Caco-2 (cell line): ENCODE results near the gene MICAL3. TPM values are rescaled to one million over a fixed set of nuclear protein-coding genes. Genes with fewer than 3 reads are reported as not detected.
A peak's percentile ranks its signal among the peaks of the same experiment; 100 is the strongest.
"Not testable (repeated sequence)": the region's sequence is repeated elsewhere in the genome, so short reads cannot be mapped to it uniquely, and the experiment has no call there.

Experiments
- BruUV-seq: library from RNA; stranded (reverse); fragments of 400-500 nt; replicated peaks from 2 replicates; lab custom pipeline; 2021; lab: Mats Ljungman, UMichigan
- CTCF ChIA-PET: fragments of 300-600 bp; sonication (Branson Sonifier 250); formaldehyde crosslinking; loops from one replicate; lab custom pipeline; 2022; ENCODE audit warnings: antibody characterized with exemption; lab: Charles Lee
- POLR2A ChIA-PET: fragments of 300-600 bp; sonication (Branson Sonifier 250); formaldehyde crosslinking; loops from one replicate; lab custom pipeline; 2022; ENCODE audit warnings: antibody characterized with exemption; lab: Charles Lee
- DNase-seq, 2 experiments: peaks; one replicate each; pipeline versions ENCODE4 v3.0.0 to v3.0.0-alpha.2; 2020 to 2022
- H3K27me3 ChIP-seq: replicated peaks from 2 replicates; pipeline ENCODE4 v1.6.0; 2011; ENCODE audit warnings: low read length; ENCODE audit not compliant: control insufficient read depth, insufficient read depth
- H3K36me3 ChIP-seq: 2 replicates; pipeline ENCODE4 v1.5.1; 2011; ENCODE audit warnings: low read length; ENCODE audit not compliant: control insufficient read depth, insufficient read depth
- H3K4me1 ChIP-seq: fragments of 250-450 bp; sonication (Bioruptor Pico); 2 replicates; pipeline ENCODE4 v1.5.1; 2020; ENCODE audit warnings: mild to moderate bottlenecking
- H3K4me3 ChIP-seq: 2 replicates; pipeline ENCODE4 v1.5.1; 2011; ENCODE audit warnings: low read depth, mild to moderate bottlenecking, control low read depth, low read length
- H3K9me3 ChIP-seq: fragments of 250-450 bp; sonication (Bioruptor Pico); 2 replicates; pipeline ENCODE4 v1.5.1; 2020; ENCODE audit warnings: mild to moderate bottlenecking, moderate library complexity
- H3K27ac Mint-ChIP-seq: one replicate; pipeline ENCODE4 v1.8.0; 2022; ENCODE audit warnings: mixed read lengths; ENCODE audit not compliant: unreplicated experiment
- H3K27me3 Mint-ChIP-seq: one replicate; pipeline ENCODE4 v1.8.0; 2022; ENCODE audit warnings: mixed read lengths; ENCODE audit not compliant: insufficient read depth, unreplicated experiment
- H3K36me3 Mint-ChIP-seq: one replicate; pipeline ENCODE4 v1.8.0; 2022; ENCODE audit warnings: mild to moderate bottlenecking, mixed read lengths; ENCODE audit not compliant: insufficient read depth, unreplicated experiment
- H3K4me1 Mint-ChIP-seq: one replicate; pipeline ENCODE4 v1.8.0; 2022; ENCODE audit warnings: low read depth, mixed read lengths; ENCODE audit not compliant: unreplicated experiment
- H3K4me3 Mint-ChIP-seq: one replicate; pipeline ENCODE4 v1.8.0; 2022; ENCODE audit warnings: mild to moderate bottlenecking, moderate library complexity, mixed read lengths; ENCODE audit not compliant: unreplicated experiment
- H3K9me3 Mint-ChIP-seq: one replicate; pipeline ENCODE4 v1.8.0; 2022; ENCODE audit warnings: mixed read lengths; ENCODE audit not compliant: unreplicated experiment
- intact Hi-C: fragments of 100-400 bp; cut with micrococcal nuclease; formaldehyde crosslinking; loops from one replicate; pipeline ENCODE4 v1.10.0; 2022; ENCODE audit not compliant: unreplicated experiment
- total RNA-seq: library from RNA; stranded (reverse); gene quantifications from 2 replicates; pipeline ENCODE4 v1.2.3, GENCODE V29; 2022
- TF ChIP-seq, protein P1 (sequence below), 2 experiments: fragments of 200-600 bp in 1 of 2; IDR thresholded peaks; 1 replicate in 1 of 2; 2 replicates in 1 of 2; pipeline versions ENCODE4 v1.5.1 to v1.8.0; 2011 to 2022; ENCODE audit warnings: antibody characterized with exemption in 1 of 2, control low read depth in 1 of 2, inconsistent platforms in 1 of 2, low read depth in 1 of 2, low read length in 1 of 2, mild to moderate bottlenecking in 1 of 2, moderate library complexity in 1 of 2; ENCODE audit not compliant: insufficient read depth in 1 of 2, severe bottlenecking in 1 of 2, unreplicated experiment in 1 of 2

MICAL3 gene
- total RNA-seq, 1 experiment from 2014 or later = 65.6 TPM

GRCh38 chr22:18023509-18024275 lies 669 bp downstream of the MICAL3 start:
- H3K27me3 ChIP-seq = no peaks in the 10 kb centered on the region
- peak overlapping the region; percentile 21 for H3K27ac Mint-ChIP-seq

GRCh38 chr22:18022876-18023275 lies 1.5 kb downstream of the MICAL3 start:
- CTCF ChIA-PET = interaction anchor here (0.6 to 1.4 kb wide), 4 partner anchors 22 to 191 kb away, joined by 3 to 9 read pairs (median 4); no protein-coding TSS in a partner anchor
- POLR2A ChIA-PET = no interaction called here
- peak overlapping the region; percentile 76 for H3K4me3 Mint-ChIP-seq

More at GRCh38 chr22:18023509-18024275, 669 bp downstream of the MICAL3 start:
- intact Hi-C loops = loop anchor here (1.0 to 5.0 kb wide), 4 partner anchors 22 to 193 kb away; partner anchors contain the start of gene PEX26
- H3K9me3 Mint-ChIP-seq = no peaks in the 10 kb centered on the region
- CTCF ChIA-PET = interaction anchor here (0.8 to 1.6 kb wide), 5 partner anchors 10 to 196 kb away, joined by 3 to 9 read pairs (median 3); no protein-coding TSS in a partner anchor
- Histone ChIP-seq H3K9me3 (no peaks in the 10 kb centered on the region), H3K4me3 (peak overlapping the region; percentile 55), H3K4me1 (peaks cover 3% of the 10 kb centered on the region; the same call in 1 of the 2 replicates), H3K36me3 (no peaks in the 10 kb centered on the region)
- TF ChIP-seq, protein P1, sequence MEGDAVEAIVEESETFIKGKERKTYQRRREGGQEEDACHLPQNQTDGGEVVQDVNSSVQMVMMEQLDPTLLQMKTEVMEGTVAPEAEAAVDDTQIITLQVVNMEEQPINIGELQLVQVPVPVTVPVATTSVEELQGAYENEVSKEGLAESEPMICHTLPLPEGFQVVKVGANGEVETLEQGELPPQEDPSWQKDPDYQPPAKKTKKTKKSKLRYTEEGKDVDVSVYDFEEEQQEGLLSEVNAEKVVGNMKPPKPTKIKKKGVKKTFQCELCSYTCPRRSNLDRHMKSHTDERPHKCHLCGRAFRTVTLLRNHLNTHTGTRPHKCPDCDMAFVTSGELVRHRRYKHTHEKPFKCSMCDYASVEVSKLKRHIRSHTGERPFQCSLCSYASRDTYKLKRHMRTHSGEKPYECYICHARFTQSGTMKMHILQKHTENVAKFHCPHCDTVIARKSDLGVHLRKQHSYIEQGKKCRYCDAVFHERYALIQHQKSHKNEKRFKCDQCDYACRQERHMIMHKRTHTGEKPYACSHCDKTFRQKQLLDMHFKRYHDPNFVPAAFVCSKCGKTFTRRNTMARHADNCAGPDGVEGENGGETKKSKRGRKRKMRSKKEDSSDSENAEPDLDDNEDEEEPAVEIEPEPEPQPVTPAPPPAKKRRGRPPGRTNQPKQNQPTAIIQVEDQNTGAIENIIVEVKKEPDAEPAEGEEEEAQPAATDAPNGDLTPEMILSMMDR (IDR thresholded peaks at IDR 0.05; ENCODE audit: insufficient read depth in 1 of 2, low read depth in 1 of 2, low read length in 1 of 2, severe bottlenecking in 1 of 2, unreplicated experiment in 1 of 2) = no peak
- peak overlapping the region; percentile 76 for H3K4me3 Mint-ChIP-seq
- H3K4me1 Mint-ChIP-seq = peaks cover 6% of the 10 kb centered on the region
- BruUV-seq = no TSS peak
- DNase-seq = peak; percentile 52 to 67
- peaks cover 2% of the 10 kb centered on the region for H3K27me3 Mint-ChIP-seq
- POLR2A ChIA-PET = interaction anchor here (0.7 kb wide), 1 partner anchor 38 kb away, joined by 3 read pairs; no protein-coding TSS in a partner anchor
- H3K36me3 Mint-ChIP-seq = no peaks in the 10 kb centered on the region

DNA sequence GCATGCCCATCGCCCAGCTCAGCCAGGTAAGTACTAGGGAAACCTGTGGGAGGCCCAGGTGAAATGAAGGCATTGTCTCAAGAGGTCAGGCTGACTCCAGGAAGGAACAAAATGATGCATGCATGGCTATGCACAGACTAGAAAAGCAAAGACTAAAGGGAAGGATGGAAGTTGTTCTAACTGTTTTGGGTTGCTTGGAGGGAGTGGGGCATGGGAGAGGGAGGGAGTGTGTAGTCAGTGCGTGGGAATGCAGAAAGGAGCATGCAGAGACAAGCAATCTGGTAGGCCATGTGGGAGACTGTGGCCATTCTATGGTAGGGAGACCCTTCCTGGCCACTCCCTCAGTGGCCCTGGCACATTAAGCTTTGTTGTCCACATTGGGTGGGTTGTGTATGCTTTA lies 2.9 kb downstream of the MICAL3 start:
- ChIA-PET CTCF (no interaction called here), POLR2A (no interaction called here)
- Histone ChIP-seq H3K9me3 (no peaks in the 10 kb centered on the region), H3K36me3 (no peaks in the 10 kb centered on the region), H3K27me3 (no peaks in the 10 kb centered on the region), H3K4me3 (no peak overlapping the region), H3K4me1 (peaks cover 3% of the 10 kb centered on the region; the same call in 1 of the 2 replicates)
- intact Hi-C loops = loop anchor here (5.0 kb wide), 2 partner anchors 41 to 56 kb away; partner anchors contain the start of gene PEX26
- no peak for DNase-seq
- H3K27me3 Mint-ChIP-seq = no peaks in the 10 kb centered on the region
- TF ChIP-seq, protein P1 (IDR thresholded peaks at IDR 0.05; ENCODE audit: insufficient read depth in 1 of 2, low read depth in 1 of 2, low read length in 1 of 2, severe bottlenecking in 1 of 2, unreplicated experiment in 1 of 2) = no peak
- H3K27ac Mint-ChIP-seq = no peak overlapping the region
- no peaks in the 10 kb centered on the region for H3K36me3 Mint-ChIP-seq
- no peaks in the 10 kb centered on the region for H3K9me3 Mint-ChIP-seq
- no peak overlapping the region for H3K4me3 Mint-ChIP-seq
- no TSS peak for BruUV-seq
- H3K4me1 Mint-ChIP-seq = peaks cover 6% of the 10 kb centered on the region

More at GRCh38 chr22:18022876-18023275, 1.5 kb downstream of the MICAL3 start:
- Mint-ChIP-seq H3K27me3 (peaks cover 2% of the 10 kb centered on the region), H3K36me3 (no peaks in the 10 kb centered on the region), H3K27ac (no peak overlapping the region), H3K4me1 (peaks cover 6% of the 10 kb centered on the region), H3K9me3 (no peaks in the 10 kb centered on the region)
- Histone ChIP-seq H3K4me3 (no peak overlapping the region), H3K36me3 (no peaks in the 10 kb centered on the region), H3K9me3 (no peaks in the 10 kb centered on the region), H3K27me3 (no peaks in the 10 kb centered on the region), H3K4me1 (peaks cover 3% of the 10 kb centered on the region; the same call in 1 of the 2 replicates)
- no peak for DNase-seq
- TF ChIP-seq, protein P1 (IDR thresholded peaks at IDR 0.05; ENCODE audit: insufficient read depth in 1 of 2, low read depth in 1 of 2, low read length in 1 of 2, severe bottlenecking in 1 of 2, unreplicated experiment in 1 of 2) = no peak
- intact Hi-C loops = loop anchor here (5.0 kb wide), 2 partner anchors 39 to 54 kb away; partner anchors contain the start of gene PEX26
- no TSS peak for BruUV-seq

GRCh38 chr22:18020743-18021142 lies 3.6 kb downstream of the MICAL3 start:
- H3K27ac Mint-ChIP-seq, H3K27me3 ChIP-seq, H3K4me3 ChIP-seq, CTCF ChIA-PET, H3K9me3 ChIP-seq, H3K4me3 Mint-ChIP-seq, POLR2A ChIA-PET, H3K4me1 Mint-ChIP-seq, H3K4me1 ChIP-seq, H3K36me3 Mint-ChIP-seq, BruUV-seq, H3K27me3 Mint-ChIP-seq, H3K36me3 ChIP-seq, DNase-seq, H3K9me3 Mint-ChIP-seq: not testable (repeated sequence)
- intact Hi-C loops = loop anchor here (5.0 kb wide), 2 partner anchors 42 to 57 kb away; partner anchors contain the start of gene PEX26
